Measurements from ENCODE around the gene NRIP1.

GRCh38 chr21:15108801-15109200 lies 44.0 kb upstream of the NRIP1 start:
- TF ChIP-seq, protein P1, sequence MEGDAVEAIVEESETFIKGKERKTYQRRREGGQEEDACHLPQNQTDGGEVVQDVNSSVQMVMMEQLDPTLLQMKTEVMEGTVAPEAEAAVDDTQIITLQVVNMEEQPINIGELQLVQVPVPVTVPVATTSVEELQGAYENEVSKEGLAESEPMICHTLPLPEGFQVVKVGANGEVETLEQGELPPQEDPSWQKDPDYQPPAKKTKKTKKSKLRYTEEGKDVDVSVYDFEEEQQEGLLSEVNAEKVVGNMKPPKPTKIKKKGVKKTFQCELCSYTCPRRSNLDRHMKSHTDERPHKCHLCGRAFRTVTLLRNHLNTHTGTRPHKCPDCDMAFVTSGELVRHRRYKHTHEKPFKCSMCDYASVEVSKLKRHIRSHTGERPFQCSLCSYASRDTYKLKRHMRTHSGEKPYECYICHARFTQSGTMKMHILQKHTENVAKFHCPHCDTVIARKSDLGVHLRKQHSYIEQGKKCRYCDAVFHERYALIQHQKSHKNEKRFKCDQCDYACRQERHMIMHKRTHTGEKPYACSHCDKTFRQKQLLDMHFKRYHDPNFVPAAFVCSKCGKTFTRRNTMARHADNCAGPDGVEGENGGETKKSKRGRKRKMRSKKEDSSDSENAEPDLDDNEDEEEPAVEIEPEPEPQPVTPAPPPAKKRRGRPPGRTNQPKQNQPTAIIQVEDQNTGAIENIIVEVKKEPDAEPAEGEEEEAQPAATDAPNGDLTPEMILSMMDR (optimal IDR thresholded peaks at IDR 0.05 in 1 of 3, IDR thresholded peaks at IDR 0.05 in 1 of 3, conservative IDR thresholded peaks at IDR 0.05 in 1 of 3; ENCODE audit: extremely low read depth in 1 of 3, insufficient read depth in 2 of 3, low read length in 3 of 3) = no peak
- no peak for TF ChIP-seq EZH2 (IDR thresholded peaks at IDR 0.05; ENCODE audit: low read length)
